GM23338 (cell line): Measurements from ENCODE around the gene SEC22A.

ENCODE experiments used
- CTCF ChIP-seq, 2 experiments: fragments of 200-600 bp in 1 of 2; sonication (generic) in 1 of 2; conservative IDR thresholded peaks; 2 replicates each; pipeline versions ENCODE4 v1.5.1 to v1.6.1; 2016 to 2017; ENCODE audit warnings: antibody characterized with exemption in 2 of 2, low read depth in 2 of 2, mild to moderate bottlenecking in 2 of 2, moderate library complexity in 1 of 2
- EZH2 ChIP-seq: fragments of 200-600 bp; sonication (generic); IDR thresholded peaks from one replicate; pipeline ENCODE4 v1.8.0; 2017; ENCODE audit warnings: antibody characterized with exemption, mild to moderate bottlenecking, low read depth; ENCODE audit not compliant: unreplicated experiment
- EZH2phosphoT487 ChIP-seq: fragments of 200-600 bp; sonication (generic); IDR thresholded peaks from one replicate; pipeline ENCODE4 v1.8.1; 2018; ENCODE audit warnings: antibody characterized with exemption; ENCODE audit not compliant: unreplicated experiment
- POLR2AphosphoS5 ChIP-seq: IDR thresholded peaks from 2 replicates; pipeline ENCODE4 v1.6.1; 2016; ENCODE audit warnings: antibody characterized with exemption, low read depth
- REST ChIP-seq: IDR thresholded peaks from one replicate; pipeline ENCODE4 v1.6.1; 2018; ENCODE audit warnings: antibody characterized with exemption; ENCODE audit not compliant: unreplicated experiment
- ZNF331 ChIP-seq: fragments of 250-450 bp; sonication (Bioruptor Pico); IDR thresholded peaks from 2 replicates; pipeline ENCODE4 v1.5.0; 2020; ENCODE audit warnings: low read depth, mild to moderate bottlenecking, moderate library complexity

GRCh38 chr3:123198372-123198771 is 3.4 kb upstream of the SEC22A start:
- no peak for TF ChIP-seq CTCF (conservative IDR thresholded peaks at IDR 0.05; ENCODE audit: low read depth in 2 of 2)
- TF ChIP-seq EZH2, result no peak
- TF ChIP-seq REST, result no peak
- TF ChIP-seq POLR2AphosphoS5, result no peak
- no peak for TF ChIP-seq EZH2phosphoT487
- TF ChIP-seq ZNF331 (CRISPR knock-in tag), result no peak
